ENCODE measurements around the gene ACTA2. TPM values are rescaled to one million over a fixed set of nuclear protein-coding genes. Genes with fewer than 3 reads are reported as not detected.
A peak's percentile ranks its signal among the peaks of the same experiment; 100 is the strongest.

Gene ACTA2
- total RNA-seq, 1 experiment from 2014 or later, result 11.2 TPM

- no peak for DNase-seq (ENCODE audit: low spot score)
These were observed 28.9 kb upstream of the ACTA2 start for GRCh38 chr10:88981435-88981834.

GRCh38 chr10:88980800-88981199 lies 28.2 kb upstream of the ACTA2 start:
- DNase-seq (ENCODE audit: low spot score), result no peak

GRCh38 chr10:88980247-88980646 lies 27.7 kb upstream of the ACTA2 start:
- DNase-seq (ENCODE audit: low spot score), result no peak

- DNase-seq (ENCODE audit: low spot score), result no peak
These were observed 27.0 kb upstream of the ACTA2 start for GRCh38 chr10:88979603-88980002.

GRCh38 chr10:88979153-88979562 lies 26.6 kb upstream of the ACTA2 start:
- peak; percentile 86 for DNase-seq (ENCODE audit: low spot score)

GRCh38 chr10:88978463-88978862 lies 25.9 kb upstream of the ACTA2 start:
- DNase-seq (ENCODE audit: low spot score), result no peak

- DNase-seq (ENCODE audit: low spot score), result peak; percentile 6
These were observed 22.8 kb upstream of the ACTA2 start for GRCh38 chr10:88975377-88975720.

GRCh38 chr10:88974446-88975376 lies 22.1 kb upstream of the ACTA2 start:
- DNase-seq (ENCODE audit: low spot score), result peak; percentile 23

- no peak for DNase-seq (ENCODE audit: low spot score)
These were observed 21.4 kb upstream of the ACTA2 start for GRCh38 chr10:88974012-88974411.

GRCh38 chr10:88971221-88972061 lies 18.9 kb upstream of the ACTA2 start:
- DNase-seq (ENCODE audit: low spot score), result no peak

- no peak for DNase-seq (ENCODE audit: low spot score)
These were observed 15.8 kb upstream of the ACTA2 start for GRCh38 chr10:88968391-88968790.

- DNase-seq (ENCODE audit: low spot score), result no peak
These were observed 14.2 kb upstream of the ACTA2 start for GRCh38 chr10:88966797-88967196.

- no peak for DNase-seq (ENCODE audit: low spot score)
These were observed 12.4 kb upstream of the ACTA2 start for GRCh38 chr10:88964869-88965415.

GRCh38 chr10:88964360-88964759 lies 11.8 kb upstream of the ACTA2 start:
- DNase-seq (ENCODE audit: low spot score), result no peak

- DNase-seq (ENCODE audit: low spot score), result no peak
These were observed 10.7 kb upstream of the ACTA2 start for GRCh38 chr10:88963318-88963717.

GRCh38 chr10:88962336-88962735 lies 9.8 kb upstream of the ACTA2 start:
- DNase-seq (ENCODE audit: low spot score), result no peak

GRCh38 chr10:88961266-88961665 lies 8.7 kb upstream of the ACTA2 start:
- no peak for DNase-seq (ENCODE audit: low spot score)

GRCh38 chr10:88960802-88961201 lies 8.2 kb upstream of the ACTA2 start:
- DNase-seq (ENCODE audit: low spot score), result no peak

- no peak for DNase-seq (ENCODE audit: low spot score)
These were observed 6.1 kb upstream of the ACTA2 start for GRCh38 chr10:88958721-88959120.

- DNase-seq (ENCODE audit: low spot score), result no peak
These were observed 4.8 kb upstream of the ACTA2 start for GRCh38 chr10:88957381-88957780.

- no peak for DNase-seq (ENCODE audit: low spot score)
These were observed 2.0 kb upstream of the ACTA2 start for GRCh38 chr10:88954458-88955083.

- DNase-seq (ENCODE audit: low spot score), result no peak
These were observed 1.1 kb upstream of the ACTA2 start for GRCh38 chr10:88953662-88954061.
